ENCODE data around the gene CACNA1D.
"Not testable (repeated sequence)": the region's sequence is repeated elsewhere in the genome, so short reads cannot be mapped to it uniquely, and the experiment has no call there.

Gene CACNA1D

DNA sequence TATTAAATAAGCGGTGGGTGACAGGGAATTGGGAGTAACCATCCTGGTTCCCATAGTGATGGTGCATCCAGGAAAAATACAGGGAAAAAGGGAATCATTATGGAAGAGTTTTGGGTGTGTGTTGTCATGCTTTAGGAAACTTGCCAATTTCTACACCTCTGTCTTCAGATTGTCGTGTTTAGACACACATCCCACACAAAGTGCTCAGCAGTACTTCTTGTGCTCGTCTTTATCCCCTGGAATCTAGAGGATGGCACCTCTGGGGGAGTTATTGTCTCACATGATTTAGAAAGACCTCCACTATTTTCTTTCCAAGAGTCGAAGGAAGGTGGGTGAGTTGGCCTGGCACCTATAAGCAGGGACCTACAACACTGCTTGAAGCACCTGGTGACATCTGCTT lies 35.8 kb downstream of the CACNA1D start:
- no peak for DNase-seq

DNA sequence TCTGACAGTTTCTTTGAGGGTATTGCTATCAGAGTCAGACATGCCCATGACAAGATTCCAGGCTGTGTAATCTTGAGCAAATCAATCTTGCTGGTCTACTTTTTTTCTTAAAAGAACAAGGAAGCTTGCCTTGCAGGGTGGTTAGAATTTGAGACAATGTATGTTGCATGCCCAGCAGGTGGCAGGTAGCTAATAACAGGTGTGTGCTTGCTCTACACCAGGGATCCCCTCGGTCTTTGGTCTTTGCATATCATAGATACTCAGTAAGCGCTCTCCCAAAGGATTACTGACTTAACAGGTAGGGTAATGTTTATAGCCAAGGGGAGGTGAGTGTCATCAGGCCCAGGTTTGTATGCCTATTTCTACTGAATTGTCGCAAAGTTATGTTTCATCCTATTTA lies 37.3 kb downstream of the CACNA1D start:
- DNase-seq: no peak

DNA sequence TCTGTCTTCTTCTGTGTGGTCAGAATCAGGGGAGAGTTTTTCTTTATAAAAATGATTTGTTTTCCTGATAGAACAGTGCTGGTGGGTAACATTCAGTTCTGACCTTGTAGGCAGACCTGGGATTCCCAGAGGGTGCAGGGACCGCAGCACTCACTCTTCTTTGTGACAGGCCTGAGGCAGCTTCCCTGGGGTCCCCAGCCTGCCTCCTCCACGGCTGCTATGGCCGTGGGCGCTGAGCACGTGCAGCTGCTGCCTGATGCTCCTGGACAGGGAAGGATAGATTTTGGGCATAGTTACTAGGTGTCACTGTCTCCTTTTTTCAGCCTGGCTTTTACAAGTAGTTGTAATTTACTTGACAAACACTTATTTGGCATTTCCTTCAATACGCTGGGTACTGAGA lies 39.1 kb downstream of the CACNA1D start:
- no peak for DNase-seq

DNA sequence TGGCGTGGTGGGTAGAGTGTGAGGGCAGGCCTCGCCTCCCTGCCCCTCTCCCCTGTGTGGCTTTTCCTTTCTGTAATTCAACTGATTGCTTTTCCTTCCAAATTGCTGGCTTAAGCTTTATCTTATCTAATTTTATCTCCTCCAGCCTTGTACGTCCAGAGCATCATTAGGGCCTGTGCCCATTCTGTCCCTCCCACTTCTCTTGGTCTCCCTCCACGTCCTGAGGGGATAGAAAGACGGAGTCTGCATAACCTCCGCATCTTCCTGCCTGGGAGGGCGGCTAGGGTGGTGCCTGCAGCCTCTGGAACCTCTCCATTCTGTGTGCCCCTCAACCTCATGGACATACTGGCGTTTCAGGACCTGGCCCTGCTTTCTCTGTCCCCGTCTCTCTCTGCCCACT lies 39.8 kb downstream of the CACNA1D start:
- no peak for DNase-seq

DNA sequence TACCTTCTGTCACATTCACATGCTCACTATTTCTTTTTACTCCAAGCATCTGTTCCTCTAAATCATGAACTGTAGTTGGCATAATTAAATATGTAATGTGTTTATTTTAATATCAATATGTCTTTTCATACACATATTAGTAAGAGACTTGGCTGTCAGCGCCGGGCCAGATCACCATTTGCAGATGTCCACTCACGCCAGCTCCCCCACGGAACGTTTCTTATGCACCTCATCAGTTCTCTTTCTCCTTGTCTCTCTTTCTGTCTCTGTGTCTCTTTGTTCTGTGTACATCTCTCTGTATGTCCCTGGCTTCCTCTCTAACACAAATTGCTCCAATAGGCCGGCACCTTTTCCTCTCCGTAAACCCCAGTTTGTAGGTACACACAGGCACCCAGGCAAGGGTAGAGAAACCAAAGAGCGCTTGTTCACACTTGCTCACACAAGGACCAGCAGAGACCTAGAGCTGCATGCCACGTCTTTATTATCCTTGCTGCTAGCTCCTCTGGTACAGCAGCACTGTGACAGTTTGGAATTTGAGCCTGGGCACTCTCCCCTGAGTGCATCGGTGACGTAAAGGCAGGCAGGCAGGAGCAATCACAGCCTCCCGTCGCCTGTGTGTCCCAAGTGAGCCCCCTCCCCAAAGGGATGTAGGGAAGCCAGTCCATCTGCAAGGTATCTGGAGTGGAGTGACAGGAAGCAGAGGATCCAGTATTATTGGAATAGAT lies 40.4 kb downstream of the CACNA1D start:
- DNase-seq: no peak

DNA sequence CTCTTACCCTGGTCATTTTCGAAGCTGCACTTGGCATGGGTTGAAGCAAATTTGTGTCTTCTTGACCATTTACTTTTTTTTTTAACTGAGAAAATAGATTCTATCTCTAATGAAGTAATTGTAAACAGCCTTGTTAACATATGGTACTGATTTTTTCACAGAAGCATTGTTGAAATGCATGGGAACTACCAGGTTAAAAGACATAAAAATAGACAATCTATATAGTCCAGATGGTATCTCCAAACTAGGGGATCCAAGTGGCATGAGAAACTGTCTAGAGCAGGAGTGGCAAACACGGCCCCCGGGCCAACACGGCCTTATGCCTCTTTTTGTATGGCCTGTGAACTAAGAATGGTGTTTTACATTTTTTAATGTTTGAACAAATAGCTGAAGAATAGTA lies 41.9 kb downstream of the CACNA1D start:
- DNase-seq: no peak

DNA sequence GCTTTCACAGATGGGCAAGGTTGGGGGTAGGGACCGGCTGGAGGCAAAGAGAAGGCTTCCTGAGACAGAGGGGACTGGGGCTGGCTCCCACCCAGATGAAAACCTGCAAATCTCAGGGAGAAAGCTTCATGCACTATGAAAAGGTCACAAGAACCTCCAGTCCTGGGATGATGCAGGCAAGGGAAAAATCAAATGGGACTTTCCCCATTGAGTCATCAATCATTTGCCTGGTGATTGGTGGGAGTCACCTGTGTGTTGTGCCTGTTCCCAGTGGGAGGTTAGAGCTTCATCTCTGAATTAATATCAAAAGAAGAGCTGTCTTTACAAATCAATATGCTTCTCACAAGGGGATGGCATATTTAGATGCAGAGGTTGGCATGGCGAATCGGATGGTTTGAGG lies 49.9 kb downstream of the CACNA1D start:
- DNase-seq: no peak

DNA sequence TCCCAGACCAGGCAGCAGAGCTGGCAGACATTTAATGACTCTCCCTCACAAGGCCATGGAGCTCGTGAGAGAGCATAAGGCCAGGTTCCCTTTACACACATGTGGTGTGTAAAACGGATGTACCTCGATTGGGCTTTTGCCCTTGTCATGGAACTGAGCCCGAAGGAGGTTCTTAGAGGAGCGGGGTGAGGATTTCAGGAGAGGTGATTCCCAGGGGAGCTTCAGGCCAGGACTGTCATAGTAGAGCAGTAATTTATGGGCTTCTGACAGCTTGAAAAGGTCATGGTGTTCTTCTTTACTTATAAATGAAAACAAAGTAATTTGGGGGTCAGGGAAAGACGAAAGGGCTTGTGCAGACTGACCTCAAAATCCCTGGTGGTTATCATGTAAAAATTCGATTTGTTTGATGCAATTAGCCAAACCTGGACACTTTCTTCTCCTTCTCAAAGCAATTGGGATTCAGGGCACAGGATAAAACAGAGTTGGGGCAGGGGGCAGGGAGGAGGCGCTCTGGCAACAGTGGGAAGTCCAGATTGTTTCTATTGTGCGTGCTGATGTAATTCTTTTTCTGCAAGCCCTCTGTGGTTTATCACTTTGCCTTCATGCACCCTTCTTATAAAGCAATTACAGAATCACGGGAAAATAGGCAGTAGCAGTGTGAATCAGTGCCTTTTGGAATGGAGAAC lies 51.0 kb downstream of the CACNA1D start:
- no peak for DNase-seq

DNA sequence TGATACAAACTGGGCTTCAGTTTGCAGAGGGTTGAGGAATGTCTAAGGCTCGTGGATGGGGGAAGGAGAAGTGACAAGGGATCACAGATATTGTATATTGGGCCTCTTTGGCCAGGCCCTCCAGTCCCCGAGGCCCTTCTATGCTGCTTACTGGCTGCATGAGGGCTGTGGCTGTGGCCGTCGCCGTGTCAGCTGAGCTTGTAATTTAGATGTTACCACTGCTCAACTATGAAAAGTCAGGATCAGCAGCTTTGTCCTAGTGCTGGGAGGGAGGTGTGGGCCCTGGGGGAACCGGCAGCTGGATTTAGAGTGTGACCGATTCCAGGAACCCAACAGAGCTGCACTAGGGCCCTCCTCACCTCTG lies 51.6 kb downstream of the CACNA1D start:
- DNase-seq: no peak

DNA sequence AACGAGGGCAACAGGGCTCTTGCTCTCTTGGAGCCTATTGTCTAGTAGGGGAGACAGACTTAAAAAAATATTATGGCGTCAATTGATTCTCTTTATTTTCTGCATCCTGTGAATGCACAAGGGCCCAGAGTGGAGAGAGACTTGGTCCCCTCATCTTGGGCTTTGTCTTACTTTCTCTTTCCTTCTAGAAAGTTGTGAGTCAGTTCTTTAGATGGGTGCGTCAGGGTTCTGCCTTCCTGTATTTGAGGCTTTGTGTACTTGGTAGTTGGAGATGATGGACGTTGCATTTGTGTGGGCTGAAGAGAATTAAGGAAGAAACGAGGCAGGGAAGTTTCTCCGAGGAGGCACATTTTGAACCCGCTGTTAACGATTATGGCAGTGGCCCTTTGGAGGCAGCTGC lies 52.9 kb downstream of the CACNA1D start:
- no peak for DNase-seq

DNA sequence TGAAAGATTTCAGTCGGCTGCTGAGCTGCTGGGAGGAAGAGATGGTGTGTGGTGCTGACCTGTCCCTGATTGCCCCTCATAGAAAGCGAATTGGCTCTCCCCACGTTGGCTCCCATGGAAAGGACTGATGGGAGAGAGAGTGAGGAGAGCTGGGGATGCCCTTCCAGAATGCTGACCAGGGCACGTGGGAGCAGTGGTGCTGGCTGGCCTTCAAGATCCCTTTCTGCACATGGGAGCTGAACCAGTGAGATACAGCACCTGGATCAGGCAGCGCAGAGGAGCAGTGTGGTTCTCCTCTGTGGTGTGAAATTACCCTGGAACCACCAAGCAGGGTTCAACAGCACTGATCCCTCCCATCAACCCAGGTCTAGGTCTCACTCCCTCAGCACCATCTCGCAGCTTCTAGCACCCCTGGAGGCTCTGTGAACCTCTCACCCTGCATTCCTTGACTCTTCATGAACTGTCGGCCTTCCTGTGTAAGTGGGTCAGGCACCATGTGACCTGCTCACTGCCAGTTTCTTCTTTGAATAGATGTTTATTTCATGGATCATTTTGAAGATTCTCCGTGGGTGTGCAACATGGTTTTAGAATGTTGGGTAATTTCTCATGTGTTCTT lies 55.7 kb downstream of the CACNA1D start:
- DNase-seq: no peak

DNA sequence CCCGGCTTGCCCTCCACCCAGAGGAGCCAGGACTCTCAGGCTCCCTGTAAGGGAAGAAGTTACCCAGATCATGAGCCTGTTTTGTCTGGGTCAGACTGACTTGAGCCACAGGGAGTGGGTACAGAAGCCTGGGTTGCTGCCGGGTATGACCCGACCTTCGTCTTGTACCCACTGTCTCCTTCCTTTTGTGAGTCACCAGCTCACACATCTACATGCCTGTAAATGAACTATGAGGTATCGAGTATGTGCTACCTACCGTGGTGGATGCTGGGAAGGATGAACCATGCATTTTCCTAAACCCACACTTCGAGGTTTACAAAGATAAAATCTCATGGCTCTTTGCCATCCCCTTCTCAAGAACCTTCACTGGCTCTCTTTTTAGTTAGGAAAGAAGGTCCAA lies 56.9 kb downstream of the CACNA1D start:
- DNase-seq: no peak

DNA sequence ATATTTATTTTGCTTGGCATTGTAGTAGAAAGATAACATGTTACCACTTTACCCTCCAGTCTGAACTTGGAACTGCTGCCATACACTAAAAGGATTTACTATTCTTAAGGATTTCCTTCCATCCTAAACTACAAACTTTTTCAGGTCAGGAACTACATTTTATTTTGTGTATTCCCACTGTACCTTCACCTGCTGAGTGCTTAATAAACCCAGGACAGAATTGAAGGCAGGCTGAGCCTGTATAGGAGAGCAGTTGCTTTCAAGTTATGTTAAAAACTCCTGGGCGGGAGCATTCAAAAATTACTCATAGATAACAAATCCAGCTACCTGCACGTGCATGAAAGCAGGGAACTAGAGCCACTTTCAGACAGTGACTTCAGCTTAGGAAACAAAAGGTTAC lies 58.3 kb downstream of the CACNA1D start:
- no peak for DNase-seq

DNA sequence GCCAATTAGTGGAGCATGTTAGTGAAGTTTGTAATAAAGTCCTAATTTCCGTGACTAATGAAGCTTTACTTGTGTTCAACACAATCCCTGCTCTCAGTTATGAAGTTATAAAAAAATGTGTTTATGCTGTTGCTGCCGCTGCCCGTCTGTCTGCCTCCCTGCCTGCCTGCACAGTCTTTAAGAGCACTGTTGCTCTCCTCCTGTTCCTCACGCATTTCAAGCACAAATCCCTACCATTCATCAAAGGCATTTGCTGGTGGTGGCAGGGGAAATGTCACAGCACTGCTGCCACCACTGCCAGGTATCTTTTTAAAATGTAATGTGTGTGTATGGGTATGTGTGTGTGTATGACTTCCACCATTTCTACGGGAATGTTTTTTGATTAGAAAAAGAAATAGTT lies 58.8 kb downstream of the CACNA1D start:
- DNase-seq: no peak

DNA sequence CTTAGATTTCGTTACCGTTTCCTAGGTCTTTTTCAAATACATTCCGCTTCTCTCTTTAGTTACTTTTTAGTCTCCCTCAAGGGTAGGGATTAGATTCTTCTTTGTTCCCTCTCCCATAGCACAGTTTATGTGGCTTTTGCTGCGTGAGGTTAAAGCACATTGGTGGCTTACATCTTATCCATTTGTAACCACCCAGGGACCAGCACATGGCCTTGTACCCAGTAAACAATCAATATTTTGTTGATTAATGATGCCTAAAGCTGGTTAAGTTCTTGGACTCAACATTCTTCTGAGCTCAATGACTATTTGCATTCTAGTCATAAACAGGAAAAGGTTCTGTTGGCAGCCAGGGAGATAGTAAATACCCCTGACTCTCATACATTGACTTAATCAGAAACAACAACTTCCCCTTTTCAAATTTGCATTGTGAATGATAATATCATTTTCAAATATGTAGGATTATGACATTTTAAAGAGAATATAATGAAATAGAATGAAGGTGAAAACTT lies 60.2 kb downstream of the CACNA1D start:
- no peak for DNase-seq

DNA sequence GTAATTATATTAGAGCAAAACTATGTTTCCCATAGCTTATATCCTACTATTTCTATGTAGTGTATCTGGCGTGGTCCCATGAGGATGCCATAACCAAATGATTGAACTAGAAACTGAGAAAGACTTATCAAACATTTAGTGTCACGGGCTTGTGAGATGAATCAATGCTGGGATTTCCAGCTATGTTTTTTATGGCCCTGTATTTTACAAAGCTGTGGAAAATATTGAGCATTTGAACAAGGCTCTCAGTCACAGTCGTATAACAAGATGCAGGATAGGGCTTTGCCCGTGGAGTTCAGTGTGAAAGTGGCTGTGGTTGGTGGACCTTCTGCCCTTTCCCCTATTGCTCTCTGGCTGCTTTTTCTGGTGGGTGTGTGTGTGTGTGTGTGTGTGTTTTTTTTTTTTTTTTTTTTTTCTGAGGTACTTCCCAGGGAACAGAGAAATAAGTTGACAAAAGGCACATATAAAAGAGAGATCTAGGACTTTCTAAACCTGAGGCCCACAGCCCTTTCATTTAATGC lies 60.7 kb downstream of the CACNA1D start:
- DNase-seq: peak; percentile 8

DNA sequence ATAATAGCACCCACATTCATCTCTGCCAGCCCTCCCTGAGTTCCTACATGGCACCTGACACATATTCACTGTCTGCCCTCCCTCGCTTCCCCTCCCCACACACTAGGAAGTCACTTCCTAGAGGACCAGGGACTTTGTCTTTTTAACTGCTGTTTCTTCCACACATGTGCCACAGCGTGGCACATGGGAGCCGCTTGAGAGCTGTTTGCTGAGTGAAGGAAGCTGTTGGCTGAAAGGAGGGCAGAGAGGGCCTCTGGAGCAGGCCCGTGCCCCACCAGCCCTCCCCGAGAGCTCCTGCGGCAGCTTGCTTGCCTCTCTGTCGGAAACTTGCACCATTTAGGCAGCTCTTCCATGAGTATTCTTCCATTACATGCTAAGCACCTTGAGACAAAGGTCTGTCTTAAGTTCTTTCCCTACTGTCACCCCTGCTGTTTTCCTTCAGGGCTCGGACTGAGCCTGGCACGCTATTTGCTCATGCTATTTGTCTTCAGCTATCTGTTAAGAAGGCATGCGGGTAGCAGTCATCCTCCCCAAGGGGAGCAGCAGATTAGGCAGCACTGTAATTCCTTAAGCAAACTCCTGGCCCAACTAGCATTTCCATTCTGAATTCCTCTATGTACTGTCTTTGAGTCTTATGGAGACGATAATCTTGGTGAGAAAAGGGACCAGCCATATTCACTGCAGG lies 72.2 kb downstream of the CACNA1D start:
- no peak for DNase-seq

DNA sequence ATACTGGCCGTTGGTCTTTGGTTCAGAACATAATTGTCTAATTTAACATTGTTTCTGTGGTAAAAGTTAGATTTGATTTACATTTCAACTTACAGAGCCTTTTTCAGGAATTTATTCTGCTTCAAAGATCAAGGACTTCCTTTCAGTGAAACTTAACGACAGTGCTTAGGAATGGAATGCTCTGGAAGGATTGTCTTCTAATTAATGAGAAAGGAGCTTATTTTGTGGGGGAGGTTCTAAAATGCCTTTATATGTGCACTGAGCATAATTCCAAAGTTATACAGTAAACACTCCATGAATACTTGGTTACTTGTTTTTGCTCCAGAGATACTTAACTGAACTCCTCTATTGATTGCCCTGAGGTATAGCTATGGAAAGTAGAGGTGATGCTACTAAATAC lies 75.7 kb downstream of the CACNA1D start:
- no peak for DNase-seq

DNA sequence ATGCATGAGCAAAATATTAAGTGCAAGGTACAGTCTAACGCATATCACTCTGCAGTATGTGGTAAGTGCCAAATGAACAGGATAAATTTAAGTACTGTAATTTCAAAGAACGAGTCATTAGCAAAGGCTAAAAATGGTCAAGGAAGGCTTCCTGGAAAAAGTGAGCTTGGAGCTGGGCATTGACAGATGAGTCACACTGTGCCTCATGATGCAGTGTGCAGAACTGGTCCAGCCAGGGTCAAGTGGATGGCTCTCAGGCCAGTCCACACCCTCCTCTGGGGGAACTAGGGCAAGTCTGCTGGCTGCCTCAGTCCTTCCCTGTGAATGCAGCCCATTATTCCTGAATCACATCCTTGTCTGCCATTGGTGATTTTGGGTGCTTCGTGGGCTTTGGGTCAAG lies 76.3 kb downstream of the CACNA1D start:
- no peak for DNase-seq

DNA sequence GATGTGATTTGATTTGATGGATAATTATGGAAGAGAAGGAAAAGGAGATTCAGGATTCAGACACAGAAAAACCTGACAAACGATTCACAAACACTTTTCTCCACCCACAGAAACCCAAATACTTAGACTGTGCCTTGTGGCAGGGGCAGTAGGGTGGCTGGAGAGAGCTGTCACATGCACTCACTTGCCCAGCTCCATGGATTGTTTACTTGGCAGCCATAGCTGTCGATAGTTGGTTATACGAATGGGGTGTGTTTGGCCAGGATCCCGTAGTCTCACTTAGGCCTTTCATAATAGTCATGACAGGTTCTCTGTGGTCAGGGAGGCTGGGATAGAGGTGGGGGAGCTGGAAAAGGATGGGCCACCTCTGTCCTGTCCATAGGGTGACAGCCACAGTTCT lies 76.9 kb downstream of the CACNA1D start:
- DNase-seq: no peak

DNA sequence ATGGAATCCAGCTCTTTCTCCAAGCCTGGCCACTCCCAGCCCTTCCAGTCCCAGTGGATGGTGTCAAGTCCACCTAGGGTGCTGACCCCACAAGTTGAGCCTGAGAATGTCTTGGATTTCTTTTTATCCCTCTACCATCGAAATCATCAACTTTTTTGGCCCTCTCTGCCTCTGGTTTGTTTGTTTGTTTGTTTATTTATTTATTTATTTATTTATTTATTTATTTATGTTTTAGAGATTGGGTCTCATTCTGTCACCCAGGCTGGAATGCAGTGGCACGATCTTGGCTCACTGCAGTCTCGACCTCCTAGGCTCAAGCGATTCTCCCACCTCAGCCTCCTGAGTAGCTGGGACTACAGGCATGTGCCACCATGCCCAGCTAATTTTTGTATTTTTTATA lies 77.8 kb downstream of the CACNA1D start:
- not testable (repeated sequence) for DNase-seq

DNA sequence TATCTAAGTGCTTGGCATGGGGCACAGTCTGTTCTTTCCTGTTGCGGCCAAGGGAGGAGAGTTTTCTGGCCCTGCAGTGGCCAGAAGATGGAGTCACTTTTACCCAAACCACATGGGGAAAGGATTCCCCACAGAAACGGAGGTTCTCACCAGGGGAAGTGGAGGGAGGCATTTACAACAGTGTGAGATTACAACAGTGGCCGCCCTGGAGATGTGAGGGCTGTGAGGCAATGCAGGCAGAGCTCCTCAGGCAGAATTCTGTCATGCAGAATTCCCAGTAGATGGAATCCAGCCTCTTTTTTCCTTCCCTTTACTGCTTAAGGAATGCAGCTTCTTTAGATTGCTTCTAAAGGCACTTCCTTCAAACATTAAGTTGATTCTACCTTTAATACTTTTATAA lies 83.1 kb downstream of the CACNA1D start:
- no peak for DNase-seq

DNA sequence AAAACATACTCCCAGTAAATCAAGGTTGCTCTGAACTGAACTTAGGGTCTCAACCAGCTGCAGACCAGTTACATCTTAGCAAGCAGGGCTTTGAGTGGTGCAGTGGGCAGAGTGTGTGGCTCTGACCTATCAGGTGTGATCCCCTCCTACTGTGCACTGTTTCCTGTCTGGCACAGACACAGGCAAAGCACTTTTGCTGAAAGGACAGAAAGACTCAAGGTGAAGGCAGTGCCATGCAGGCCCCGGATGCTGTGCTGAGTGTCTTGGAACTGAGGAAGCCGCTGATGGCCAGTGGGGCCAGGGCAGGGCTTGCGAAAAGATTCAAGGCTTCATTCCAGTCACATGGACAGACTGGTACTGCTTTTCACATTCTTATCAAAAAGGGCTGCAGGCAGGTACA lies 85.2 kb downstream of the CACNA1D start:
- no peak for DNase-seq

DNA sequence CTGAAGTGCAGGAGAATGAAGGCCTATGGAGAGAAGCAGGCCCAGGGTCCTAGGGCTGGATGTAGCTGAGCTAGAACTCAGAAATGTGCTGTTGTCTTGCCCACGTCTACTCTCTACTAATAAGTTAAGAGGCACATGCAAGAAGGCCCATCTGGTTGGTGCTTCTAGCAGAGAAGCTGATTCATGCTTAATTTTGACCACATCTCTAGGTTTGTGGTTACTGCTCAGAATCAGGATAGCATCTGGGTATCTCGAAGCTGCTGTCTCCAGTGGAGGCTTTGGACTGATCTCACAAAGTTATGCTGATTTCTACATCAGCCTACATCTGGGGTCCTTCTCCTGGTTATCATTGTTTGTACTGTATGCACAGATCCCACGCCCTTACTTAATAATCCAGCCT lies 87.3 kb downstream of the CACNA1D start:
- no peak for DNase-seq
